ENCODE measurements around the gene KRT7. TPM values are rescaled to one million over a fixed set of nuclear protein-coding genes. Genes with fewer than 3 reads are reported as not detected.
A peak's percentile ranks its signal among the peaks of the same experiment; 100 is the strongest.

KRT7 gene
- total RNA-seq, 4 donors from 2014 or later, result 2.5 to 248 (median 111) TPM

- TF ChIP-seq CTCF (IDR thresholded peaks at IDR 0.05), result no peak
- DNase-seq (ENCODE audit: low spot score) (peak; percentile 17), ATAC-seq (ENCODE audit: low FRiP score) (no peak)
Measured at GRCh38 chr12:52235001-52235764, 2.1 kb downstream of the KRT7 start.

GRCh38 chr12:52235822-52236361 is 2.8 kb downstream of the KRT7 start:
- ATAC-seq (ENCODE audit: low FRiP score), result no peak
- no peak for TF ChIP-seq CTCF (IDR thresholded peaks at IDR 0.05)
- DNase-seq (ENCODE audit: low spot score), result peak; percentile 16

- no peak for ATAC-seq (ENCODE audit: low FRiP score)
- no peak for TF ChIP-seq CTCF (IDR thresholded peaks at IDR 0.05)
- DNase-seq (ENCODE audit: low spot score), result no peak
Measured at GRCh38 chr12:52236386-52237050, 3.5 kb downstream of the KRT7 start.

- DNase-seq (ENCODE audit: low spot score), result no peak
- TF ChIP-seq CTCF (IDR thresholded peaks at IDR 0.05), result no peak
- ATAC-seq (ENCODE audit: low FRiP score), result no peak
Measured at GRCh38 chr12:52238207-52238840, 5.3 kb downstream of the KRT7 start.

GRCh38 chr12:52238916-52239646 is 6.0 kb downstream of the KRT7 start:
- DNase-seq (ENCODE audit: low spot score) (no peak), ATAC-seq (ENCODE audit: low FRiP score) (no peak)

More at GRCh38 chr12:52238916-52239646, 6.0 kb downstream of the KRT7 start:
- no peak for TF ChIP-seq CTCF (IDR thresholded peaks at IDR 0.05)

All from omental fat pad (tissue), 4 donors.